ENCODE results near the gene LOC128125822.

LOC128125822 gene

GRCh38 chr6:63556369-63556768 lies 15.9 kb upstream of the LOC128125822 start:
- no peak overlapping the region for H4K91ac ChIP-seq (ENCODE audit: insufficient read depth, low read depth, low read length)
- CTCF ChIA-PET = no interaction called here
- no peak overlapping the region for H2BK20ac ChIP-seq (ENCODE audit: low read depth, low read length)
- H3K18ac ChIP-seq (ENCODE audit: low read depth, low read length) = no peak overlapping the region
- H3K9me1 ChIP-seq (ENCODE audit: insufficient read depth, low read length) = no peaks in the 10 kb centered on the region
- no peak overlapping the region for H2BK15ac ChIP-seq (ENCODE audit: low read depth, low read length)
- H2AK9ac ChIP-seq (replicated peaks; ENCODE audit: low read depth, low read length, poor library complexity) = no peak overlapping the region
- H3K9ac ChIP-seq (ENCODE audit: low read depth, low read length) = no peak overlapping the region
- TF ChIP-seq CEBPB (IDR thresholded peaks at IDR 0.05; ENCODE audit: low read depth, low read length) = no peak
- no peak for TF ChIP-seq ELK1 (IDR thresholded peaks at IDR 0.05; ENCODE audit: borderline replicate concordance, low read depth, low read length)
- TF ChIP-seq RFX5 (IDR thresholded peaks at IDR 0.05; ENCODE audit: low read depth, low read length) = no peak
- no peak for TF ChIP-seq MXI1 (IDR thresholded peaks at IDR 0.05; ENCODE audit: borderline replicate concordance, low read depth, low read length)
- no peak for TF ChIP-seq RCOR1 (IDR thresholded peaks at IDR 0.05; ENCODE audit: insufficient replicate concordance, low read length)
- TF ChIP-seq CHD1 (IDR thresholded peaks at IDR 0.05; ENCODE audit: low read depth, low read length) = no peak
- TF ChIP-seq RAD21 (IDR thresholded peaks at IDR 0.05; ENCODE audit: low read length) = no peak
- TF ChIP-seq SMC3 (IDR thresholded peaks at IDR 0.05; ENCODE audit: low read depth, low read length) = no peak
- no peak for TF ChIP-seq CTCF (conservative IDR thresholded peaks at IDR 0.05; ENCODE audit: low read depth, low read length)
- no peak for TF ChIP-seq NFE2L2 (IDR thresholded peaks at IDR 0.05; ENCODE audit: low read depth, low read length)
- no peak for TF ChIP-seq USF2 (IDR thresholded peaks at IDR 0.05; ENCODE audit: low read depth, low read length)
- H3K14ac ChIP-seq (replicated peaks; ENCODE audit: low read depth, low read length) = no peak overlapping the region
- no peak overlapping the region for H3K23ac ChIP-seq (ENCODE audit: low read depth, low read length)
- no peak for DNase-seq
- H3K4me1 ChIP-seq (ENCODE audit: control insufficient read depth, insufficient read depth, low read length) = no peaks in the 10 kb centered on the region
- dilution Hi-C loops (cut with HindIII; ENCODE audit: low sequenced_read_pairs, unreplicated experiment) (no loop called here), in situ Hi-C loops (cut with MboI; ENCODE audit: low sequenced_read_pairs) (loop anchor here (25.0 kb wide), 1 partner anchor 194 kb away; no protein-coding TSS in a partner anchor), intact Hi-C loops (cut with micrococcal nuclease) (no loop called here)
- no peak overlapping the region for H3K4ac ChIP-seq (ENCODE audit: low read depth, low read length)
- H3K9me3 ChIP-seq (ENCODE audit: control insufficient read depth, insufficient read depth, low read length) = no peaks in the 10 kb centered on the region
- no peak overlapping the region for H3K56ac ChIP-seq (ENCODE audit: extremely low read depth, insufficient read depth, low read length)
- H4K20me1 ChIP-seq (ENCODE audit: insufficient read depth, low read length) = no peaks in the 10 kb centered on the region
- ATAC-seq (ENCODE audit: low read depth) = no peak
- no peak overlapping the region for H3K4me2 ChIP-seq (ENCODE audit: low read depth, low read length)
- H3K27me3 ChIP-seq (ENCODE audit: control insufficient read depth, insufficient read depth, low read length) = no peaks in the 10 kb centered on the region
- no peaks in the 10 kb centered on the region for H3K36me3 ChIP-seq (ENCODE audit: control insufficient read depth, insufficient read depth, low read length)
- no peak overlapping the region for H2BK5ac ChIP-seq (ENCODE audit: low read depth, low read length, poor library complexity, severe bottlenecking)
- no peak overlapping the region for H4K8ac ChIP-seq (ENCODE audit: low read depth in 2 of 2, low read length in 2 of 2)
- no TSS peak for BruUV-seq (replicated peaks)
- no peak overlapping the region for H2AFZ ChIP-seq (replicated peaks; ENCODE audit: low read length, poor library complexity)
- no peak overlapping the region for H3K27ac ChIP-seq (ENCODE audit: insufficient read depth, low read length)
- POLR2A ChIA-PET (ENCODE audit: unreplicated experiment) = no interaction called here
- H3K4me3 ChIP-seq (ENCODE audit: insufficient read depth, low read depth, low read length) = no peak overlapping the region
- no CpG with 5 or more reads among the region's 4 CpGs for WGBS, 2 experiments (ENCODE audit: extremely low coverage in 2 of 2, insufficient read length in 1 of 2)
- H2BK120ac ChIP-seq (ENCODE audit: low read depth, low read length) = no peak overlapping the region
- no peak overlapping the region for H4K5ac ChIP-seq (ENCODE audit: low read depth, low read length)
- no peaks in the 10 kb centered on the region for H3K79me1 ChIP-seq (ENCODE audit: low read depth in 1 of 2, low read length in 2 of 2)
- no peak overlapping the region; the same call in 1 of the 2 replicates for H2AK5ac ChIP-seq (ENCODE audit: low read depth, low read length)

Measured in IMR-90 (cell line).